Fibroblast of lung (primary cell): Measurements from ENCODE around the gene ZBTB45.

ENCODE experiments used
- EZH2 ChIP-seq: IDR thresholded peaks from 2 replicates; pipeline ENCODE4 v1.5.1; 2012; ENCODE audit warnings: low read length, control low read depth, mild to moderate bottlenecking; ENCODE audit errors: missing control alignments
- TF ChIP-seq, protein P1 (sequence below), 2 donors: IDR thresholded peaks in 1 of 2; conservative IDR thresholded peaks in 1 of 2; 1 replicate in 1 of 2; 2 replicates in 1 of 2; pipeline ENCODE4 v1.5.1; 2011 to 2012; ENCODE audit warnings: low read length in 2 of 2, control low read depth in 1 of 2, inconsistent platforms in 1 of 2, low read depth in 1 of 2, mild to moderate bottlenecking in 1 of 2

DNA sequence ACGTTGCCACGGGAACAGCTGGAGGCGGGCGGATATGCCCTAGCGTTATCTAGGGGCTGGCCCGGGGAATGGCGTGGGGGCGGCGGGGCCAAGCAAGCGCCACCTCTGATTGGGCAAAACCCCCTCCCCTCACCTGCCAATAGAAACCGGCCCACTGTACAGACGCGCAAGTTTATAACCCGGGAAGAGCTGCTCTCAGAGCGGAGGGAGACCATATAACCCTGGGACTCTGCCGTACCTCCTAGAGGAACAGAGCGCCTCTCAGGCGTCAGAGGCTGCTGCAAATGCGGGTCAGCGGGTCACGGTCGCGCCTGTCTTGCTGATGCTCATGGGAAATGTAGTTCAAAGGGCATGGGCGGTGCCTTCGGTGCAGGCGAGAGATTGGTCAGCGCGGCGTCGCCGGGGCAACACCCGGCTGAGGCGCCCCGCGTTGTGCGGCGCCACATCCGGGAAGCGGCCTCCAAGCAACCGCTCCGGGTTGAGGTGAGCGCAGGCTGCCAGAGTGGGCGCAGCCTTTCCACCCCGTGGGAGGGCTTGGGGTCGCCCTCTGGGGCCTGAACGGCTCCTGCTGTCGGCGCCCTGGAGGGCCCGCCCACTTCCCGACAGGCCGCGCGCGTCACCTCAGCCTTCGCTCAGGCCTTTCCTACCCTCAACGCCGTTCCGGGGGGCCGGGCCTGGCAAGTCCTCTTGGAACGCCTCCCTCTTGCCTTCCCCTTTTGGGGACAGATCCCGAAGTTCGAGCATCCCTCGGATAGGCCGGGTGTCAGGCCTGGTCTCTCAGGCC, 43.7 kb downstream of the ZBTB45 start, which contains the start of gene ZNF446:
- TF ChIP-seq, protein P1, sequence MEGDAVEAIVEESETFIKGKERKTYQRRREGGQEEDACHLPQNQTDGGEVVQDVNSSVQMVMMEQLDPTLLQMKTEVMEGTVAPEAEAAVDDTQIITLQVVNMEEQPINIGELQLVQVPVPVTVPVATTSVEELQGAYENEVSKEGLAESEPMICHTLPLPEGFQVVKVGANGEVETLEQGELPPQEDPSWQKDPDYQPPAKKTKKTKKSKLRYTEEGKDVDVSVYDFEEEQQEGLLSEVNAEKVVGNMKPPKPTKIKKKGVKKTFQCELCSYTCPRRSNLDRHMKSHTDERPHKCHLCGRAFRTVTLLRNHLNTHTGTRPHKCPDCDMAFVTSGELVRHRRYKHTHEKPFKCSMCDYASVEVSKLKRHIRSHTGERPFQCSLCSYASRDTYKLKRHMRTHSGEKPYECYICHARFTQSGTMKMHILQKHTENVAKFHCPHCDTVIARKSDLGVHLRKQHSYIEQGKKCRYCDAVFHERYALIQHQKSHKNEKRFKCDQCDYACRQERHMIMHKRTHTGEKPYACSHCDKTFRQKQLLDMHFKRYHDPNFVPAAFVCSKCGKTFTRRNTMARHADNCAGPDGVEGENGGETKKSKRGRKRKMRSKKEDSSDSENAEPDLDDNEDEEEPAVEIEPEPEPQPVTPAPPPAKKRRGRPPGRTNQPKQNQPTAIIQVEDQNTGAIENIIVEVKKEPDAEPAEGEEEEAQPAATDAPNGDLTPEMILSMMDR (conservative IDR thresholded peaks at IDR 0.05 in 1 of 2, IDR thresholded peaks at IDR 0.05 in 1 of 2; ENCODE audit: low read depth in 1 of 2, low read length in 2 of 2) = no peak
- TF ChIP-seq EZH2 = no peak
